Stimulated activated CD8-positive, alpha-beta memory T cell treated with anti-CD3 and anti-CD28 coated beads, Interleukin-4, amount 100 ng/mL, for 4 hours (primary cell): ENCODE measurements around the gene ELMO1.

Experiments
- DNase-seq, 2 donors: peaks; one replicate each; pipeline ENCODE4 v3.0.0-alpha.2; 2020; ENCODE audit warnings: low read depth in 2 of 2, low spot score in 1 of 2

Gene ELMO1

GRCh38 chr7:37432281-37432920 lies 16.3 kb downstream of the ELMO1 start:
- no peak for DNase-seq

- DNase-seq, result no peak
These were observed 17.3 kb downstream of the ELMO1 start for GRCh38 chr7:37431413-37431812.

GRCh38 chr7:37430640-37431039 lies 18.0 kb downstream of the ELMO1 start:
- DNase-seq, result no peak

- DNase-seq, result no peak
These were observed 18.5 kb downstream of the ELMO1 start for GRCh38 chr7:37430171-37430570.

GRCh38 chr7:37429435-37429791 lies 19.3 kb downstream of the ELMO1 start:
- DNase-seq, result no peak

- no peak for DNase-seq
These were observed 19.8 kb downstream of the ELMO1 start for GRCh38 chr7:37428681-37429434.

- no peak for DNase-seq
These were observed 21.3 kb downstream of the ELMO1 start for GRCh38 chr7:37427276-37427940.

GRCh38 chr7:37425498-37425897 lies 23.2 kb downstream of the ELMO1 start:
- no peak for DNase-seq

- DNase-seq, result no peak
These were observed 23.7 kb downstream of the ELMO1 start for GRCh38 chr7:37424995-37425394.

- no peak for DNase-seq
These were observed 24.1 kb downstream of the ELMO1 start for GRCh38 chr7:37424521-37424920.

GRCh38 chr7:37421861-37422500 lies 26.7 kb downstream of the ELMO1 start:
- DNase-seq, result no peak

GRCh38 chr7:37420946-37421695 lies 27.5 kb downstream of the ELMO1 start:
- no peak for DNase-seq

GRCh38 chr7:37419496-37419895 lies 29.2 kb downstream of the ELMO1 start:
- no peak for DNase-seq

- no peak for DNase-seq
These were observed 30.3 kb downstream of the ELMO1 start for GRCh38 chr7:37418381-37418780.

- no peak for DNase-seq
These were observed 31.6 kb downstream of the ELMO1 start for GRCh38 chr7:37417107-37417474.

GRCh38 chr7:37416378-37417106 lies 32.1 kb downstream of the ELMO1 start:
- DNase-seq, result no peak

GRCh38 chr7:37415629-37416028 lies 33.0 kb downstream of the ELMO1 start:
- DNase-seq, result no peak

GRCh38 chr7:37414352-37414983 lies 34.2 kb downstream of the ELMO1 start:
- DNase-seq, result no peak

GRCh38 chr7:37411444-37412034 lies 37.1 kb downstream of the ELMO1 start:
- DNase-seq, result peak; percentile 12 to 28
